Activated CD4-positive, alpha-beta T cell treated with anti-CD3 and anti-CD28 coated beads, Interleukin-2, amount 50 U/mL, for 48 hours (primary cell): ENCODE results near the gene KRTAP10-8.
"Not testable (repeated sequence)": the region's sequence is repeated elsewhere in the genome, so short reads cannot be mapped to it uniquely, and the experiment has no call there.

ENCODE experiments used
- DNase-seq, 2 experiments: peaks; one replicate each; pipeline ENCODE4 v3.0.0-alpha.2; 2020

KRTAP10-8 gene

DNA sequence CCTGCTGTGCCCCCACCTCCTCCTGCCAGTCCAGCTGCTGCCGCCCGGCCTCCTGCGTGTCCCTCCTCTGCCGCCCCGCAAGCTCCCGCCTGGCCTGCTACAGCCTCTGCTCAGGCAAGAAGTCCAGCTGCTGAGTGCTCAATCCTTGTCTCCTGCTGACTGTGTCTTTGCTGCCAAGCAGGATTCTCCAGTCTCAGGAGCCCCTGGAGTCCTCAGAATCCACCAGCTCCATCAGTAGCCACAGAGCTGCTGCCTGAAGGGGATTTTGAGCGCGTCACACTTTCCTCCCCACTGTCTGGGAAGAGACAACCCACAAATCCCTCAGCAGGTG lies 35.3 kb downstream of the KRTAP10-8 start:
- DNase-seq, result no peak

- DNase-seq, result no peak
Observed at GRCh38 chr21:44648557-44649311, 36.9 kb downstream of the KRTAP10-8 start.

- DNase-seq, result no peak
Observed at GRCh38 chr21:44649521-44650100, 37.7 kb downstream of the KRTAP10-8 start.

GRCh38 chr21:44650265-44650972 lies 38.5 kb downstream of the KRTAP10-8 start:
- no peak for DNase-seq

DNA sequence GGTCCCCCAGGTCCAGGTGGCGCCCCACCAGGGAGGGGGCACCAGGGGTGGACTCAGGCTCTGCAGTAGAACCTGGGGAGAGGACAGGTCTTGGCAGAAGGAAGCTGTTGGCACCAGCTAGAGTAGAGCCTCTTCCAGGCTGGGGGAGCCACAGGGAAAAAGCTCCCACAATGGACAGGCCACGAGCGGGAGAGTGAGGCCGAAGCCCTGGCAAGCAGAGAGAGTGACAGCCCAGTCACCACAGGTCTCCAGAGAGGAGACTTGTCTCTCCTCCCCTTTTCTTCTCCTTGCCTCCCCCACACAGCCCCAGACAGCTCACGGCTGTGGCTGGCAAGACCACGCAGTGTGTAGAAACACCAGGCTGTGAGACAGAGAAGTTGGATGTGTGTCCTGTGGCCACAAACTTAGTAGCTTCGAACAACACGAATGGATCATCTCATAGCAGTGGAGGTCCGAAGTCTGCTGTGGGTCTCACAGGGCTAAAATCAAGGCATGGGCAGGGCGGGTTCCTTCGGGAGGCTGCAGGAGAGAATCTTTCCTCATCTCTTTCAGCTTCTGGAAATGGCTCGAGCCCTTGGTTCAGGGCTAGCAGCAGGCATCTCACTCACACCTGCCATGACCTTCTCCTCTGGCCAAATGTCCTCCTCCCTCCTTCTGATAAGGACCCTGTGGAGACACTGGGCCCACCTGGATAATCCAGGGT lies 39.2 kb downstream of the KRTAP10-8 start:
- no peak for DNase-seq

GRCh38 chr21:44653123-44653522 lies 41.2 kb downstream of the KRTAP10-8 start:
- no peak for DNase-seq

DNA sequence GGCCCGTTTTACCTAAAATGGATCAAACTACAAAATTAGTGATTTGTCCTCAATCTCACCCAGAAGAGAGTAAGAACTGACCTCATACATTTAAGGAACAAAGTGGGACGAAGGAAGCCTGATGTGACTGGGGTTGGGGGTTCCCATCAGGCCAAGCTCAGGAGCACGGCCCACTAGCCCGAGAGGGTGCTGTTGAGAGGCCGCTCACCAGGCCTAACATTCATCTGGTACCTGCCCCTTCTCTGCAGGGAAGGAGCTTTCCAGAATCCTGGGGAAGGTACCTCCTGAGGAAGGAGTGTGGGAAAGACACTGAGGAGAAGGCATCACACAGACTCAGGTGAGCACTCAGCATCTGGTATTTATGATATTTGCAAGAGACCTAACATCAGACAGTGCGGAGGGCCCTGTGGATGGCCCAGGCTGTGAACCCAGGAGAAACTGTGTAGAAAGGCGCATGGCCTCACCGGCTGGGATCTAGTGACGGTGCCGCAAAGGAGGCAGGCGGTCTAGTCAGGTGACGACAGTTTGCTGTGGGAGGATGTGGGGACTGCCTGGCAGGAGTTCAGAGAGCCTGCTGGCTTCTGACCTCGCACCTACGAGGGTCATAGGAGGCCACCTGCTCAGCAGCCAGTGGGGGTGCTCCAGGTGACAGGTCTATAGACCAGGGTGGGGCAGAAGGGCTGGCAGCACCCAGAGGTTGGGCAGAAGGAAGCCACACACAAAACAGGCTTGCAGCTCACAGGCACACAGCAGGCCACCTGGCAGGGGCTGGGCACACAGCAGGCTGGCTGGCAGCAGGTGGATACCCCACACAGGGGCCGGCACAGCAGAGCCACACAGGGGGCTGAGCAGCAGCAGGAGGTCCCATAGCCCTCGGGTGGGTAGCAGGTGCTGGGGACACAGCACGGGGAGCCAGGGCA lies 42.0 kb downstream of the KRTAP10-8 start:
- DNase-seq, result no peak

DNA sequence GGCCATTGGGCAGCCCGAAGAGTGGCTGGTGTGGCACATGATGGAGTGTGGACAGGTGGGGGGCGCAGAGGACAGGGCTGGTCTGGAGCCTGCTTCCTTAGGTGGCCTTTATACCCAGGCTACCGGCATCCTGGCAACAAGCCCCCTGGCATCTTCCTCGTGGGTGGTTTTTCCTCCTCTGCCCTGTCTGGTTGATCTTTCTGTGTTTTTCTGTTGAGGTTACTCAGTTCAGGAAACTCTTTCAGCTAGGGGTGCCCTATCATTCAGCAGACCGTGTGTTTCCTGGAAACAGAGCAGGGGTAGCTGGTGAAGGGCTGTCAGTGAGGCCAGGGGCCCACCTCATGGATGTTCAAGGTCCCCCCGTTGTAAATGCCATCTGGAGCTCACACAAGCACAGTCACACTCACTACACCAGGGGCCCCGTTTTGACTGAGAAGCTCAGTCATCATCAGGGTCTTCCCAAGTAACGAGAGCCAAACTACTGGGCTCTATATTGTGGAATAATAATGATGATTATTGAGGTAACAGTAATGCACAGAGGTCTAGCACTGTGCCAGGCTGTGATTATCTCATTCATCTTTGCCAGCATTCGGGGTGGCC lies 42.8 kb downstream of the KRTAP10-8 start, which contains the start of gene KRTAP12-4:
Gene KRTAP12-4, minus strand, starts transcription at position 84 of the 600 bp plus-strand sequence. Its CDS starts 45 bp downstream, at position 39.
- no peak for DNase-seq

DNA sequence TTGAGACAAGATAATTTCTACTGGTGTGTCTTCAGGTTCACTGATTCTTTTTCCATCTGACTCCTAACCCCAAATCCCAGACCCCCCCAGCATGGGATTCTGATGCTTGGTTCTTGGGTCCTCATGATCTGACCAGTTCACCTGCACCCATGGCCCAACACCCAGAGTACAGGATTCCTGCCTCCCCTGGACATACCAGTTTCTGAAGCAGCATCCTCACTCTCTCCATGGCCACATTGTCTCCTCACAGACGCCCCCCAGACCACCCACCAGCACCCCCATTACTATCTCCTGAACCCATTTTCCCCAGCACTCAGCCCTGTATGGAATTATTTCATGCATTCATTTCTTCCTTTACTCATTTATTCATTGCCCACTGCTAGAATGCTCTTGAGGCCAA lies 45.0 kb downstream of the KRTAP10-8 start:
- DNase-seq, result no peak

DNA sequence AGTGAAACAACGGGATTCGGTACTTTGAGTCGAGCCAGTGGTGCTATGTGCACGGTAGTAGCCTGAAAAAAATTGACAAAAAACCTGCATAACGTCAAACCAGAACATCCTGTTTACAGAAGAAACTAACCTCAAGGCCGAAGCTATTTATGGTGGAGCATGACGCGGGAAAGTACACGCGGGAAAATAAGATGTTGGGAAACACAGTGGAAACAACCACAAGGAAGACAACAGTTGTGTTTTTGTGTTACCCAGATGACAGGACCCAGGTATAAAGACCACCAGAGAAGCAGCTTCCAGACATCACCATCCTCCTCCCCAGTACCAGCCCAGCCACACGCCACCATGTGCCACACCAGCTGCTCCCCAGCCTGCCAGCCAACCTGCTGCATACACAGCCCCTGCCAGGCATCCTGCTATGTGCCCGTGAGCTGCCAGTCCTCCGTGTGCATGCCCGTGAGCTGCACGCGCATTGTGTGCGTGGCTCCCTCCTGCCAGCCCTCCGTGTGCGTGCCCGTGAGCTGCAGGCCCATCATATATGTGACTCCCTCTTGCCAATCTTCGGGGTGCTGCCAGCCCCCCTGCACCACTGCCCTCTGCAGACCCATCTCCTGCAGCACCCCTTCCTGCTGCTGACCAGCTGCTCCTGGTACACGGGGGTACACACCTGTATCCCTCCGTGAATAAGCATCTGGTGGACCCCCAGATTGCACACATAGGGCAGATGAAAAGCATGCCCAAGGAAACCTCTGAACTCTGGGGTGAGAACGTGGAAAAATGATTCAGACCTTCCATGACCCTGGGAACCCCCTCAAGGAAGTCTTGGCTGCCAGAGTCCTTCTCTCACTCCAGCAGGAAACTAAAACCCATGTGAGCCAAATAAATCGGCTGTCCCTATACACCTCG lies 46.0 kb downstream of the KRTAP10-8 start, which contains the start of gene KRTAP12-3:
Gene KRTAP12-3, plus strand, starts transcription at position 298 of the 906 bp plus-strand sequence. Its CDS starts 48 bp downstream, at position 346.
- peak in 1 of 2 experiments; percentile 21 for DNase-seq

- DNase-seq, result no peak
Observed at GRCh38 chr21:44658541-44658910, 46.6 kb downstream of the KRTAP10-8 start.

DNA sequence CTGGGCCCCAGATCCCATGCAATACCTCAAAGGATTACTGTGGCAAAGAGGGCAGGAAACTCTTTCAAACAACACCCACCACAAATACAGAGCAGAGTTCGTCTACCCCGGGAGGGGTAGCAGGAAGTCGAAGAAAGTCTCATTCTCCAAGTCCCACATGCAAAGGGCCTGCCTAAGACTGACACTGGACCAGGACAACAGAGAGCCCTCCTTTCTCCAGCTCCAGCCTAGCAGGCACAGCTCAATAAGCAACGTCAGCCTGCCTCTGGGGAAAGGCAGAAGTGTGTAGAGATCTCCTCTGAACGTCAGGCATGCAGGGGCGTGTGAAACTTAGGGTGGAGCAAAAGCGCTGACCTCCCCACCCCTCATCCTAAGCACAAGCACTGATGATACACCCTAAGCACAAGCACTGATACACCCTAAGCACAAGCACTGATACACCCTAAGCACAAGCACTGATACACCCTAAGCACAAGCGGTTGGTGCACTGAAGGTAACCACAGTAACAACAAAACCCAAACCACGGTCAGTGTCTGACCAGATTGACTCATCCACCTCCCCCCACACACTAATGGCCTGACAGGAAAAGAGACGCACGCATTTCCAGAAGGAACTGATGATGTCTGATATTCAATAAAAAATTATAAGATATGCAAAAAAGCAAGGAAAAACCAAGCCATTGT lies 47.2 kb downstream of the KRTAP10-8 start:
- peak in 1 of 2 experiments; percentile 19 for DNase-seq

GRCh38 chr21:44661567-44661966 lies 49.7 kb downstream of the KRTAP10-8 start:
- DNase-seq, result not testable (repeated sequence)
